ENCODE results near the gene CSF1R.

CSF1R gene

DNA sequence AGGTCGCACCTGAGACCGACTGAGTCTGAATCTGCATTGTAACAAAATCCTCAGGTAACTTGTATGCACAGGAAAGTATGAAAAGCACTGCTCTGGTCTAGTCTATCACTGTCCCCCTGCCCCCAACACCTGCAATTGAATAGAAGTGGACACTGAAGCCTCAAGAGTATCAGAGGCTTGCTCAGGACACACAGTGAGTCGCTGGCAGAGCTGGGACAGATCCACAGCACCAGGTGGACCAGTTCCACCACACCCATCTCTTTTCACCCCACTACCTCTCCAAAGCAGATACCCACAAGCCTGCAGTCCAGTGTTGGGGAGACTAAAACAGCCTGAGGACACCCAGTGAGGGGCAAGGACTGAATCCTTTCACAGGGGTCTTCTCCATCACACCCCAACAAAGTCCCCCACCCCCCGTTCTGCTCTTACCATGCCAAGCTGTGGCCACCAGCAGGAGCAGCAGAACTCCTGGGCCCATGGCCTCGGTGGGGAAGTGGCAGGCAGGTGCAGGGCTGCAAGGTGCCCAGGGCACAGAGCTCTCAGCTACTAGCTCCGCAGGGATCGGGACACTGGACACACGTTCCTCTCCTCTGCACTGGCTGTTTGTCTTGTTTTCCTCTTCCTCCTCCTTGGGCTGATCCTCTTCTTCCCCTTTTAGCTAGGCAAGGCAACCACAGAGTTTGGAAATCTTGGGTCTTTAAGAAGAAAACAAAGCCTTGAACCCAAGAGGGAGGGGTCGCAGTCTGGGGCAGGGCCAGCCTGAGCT lies at the start of gene CSF1R:
Gene CSF1R, minus strand, starts transcription at position 605 of the 766 bp plus-strand sequence. Its CDS starts 127 bp downstream, at position 478.
- no peak for DNase-seq

DNA sequence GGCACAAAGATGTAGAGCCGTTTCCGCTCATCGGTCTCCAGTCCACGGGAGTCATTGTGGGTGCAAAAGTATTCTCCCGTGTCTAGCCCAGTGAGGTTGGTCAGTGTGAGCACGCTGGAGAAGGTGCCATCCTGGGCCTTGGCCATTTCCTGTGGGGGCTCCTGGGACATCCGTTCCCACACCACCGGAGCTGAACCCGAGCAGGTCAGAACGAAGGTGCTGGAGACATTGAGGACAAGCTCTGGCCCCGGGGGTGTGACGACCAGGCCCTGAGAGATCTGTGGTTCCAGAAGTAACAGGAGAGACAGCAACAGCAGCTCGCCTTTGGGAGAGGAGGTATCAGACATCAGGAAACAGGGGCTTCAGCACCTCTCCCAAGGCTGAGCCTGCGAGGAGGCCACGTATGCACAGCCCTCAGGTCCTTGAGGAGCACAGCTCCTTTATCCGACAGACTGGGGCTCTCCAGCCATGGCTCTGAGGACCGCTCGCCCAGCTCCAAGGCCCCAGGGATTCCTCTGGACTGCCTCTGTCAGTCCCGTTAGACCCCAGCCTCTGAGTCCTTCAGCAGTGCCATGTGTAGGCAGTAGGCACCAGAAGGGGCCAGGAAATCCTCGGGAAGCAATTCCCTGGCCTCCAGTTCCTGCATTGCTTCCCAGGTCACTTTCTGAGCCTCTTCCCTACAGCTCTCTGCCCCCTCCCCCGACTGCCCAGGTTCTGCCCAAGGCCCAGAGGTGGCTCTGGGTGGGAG lies 49.4 kb upstream of the CSF1R start:
- DNase-seq = no peak

DNA sequence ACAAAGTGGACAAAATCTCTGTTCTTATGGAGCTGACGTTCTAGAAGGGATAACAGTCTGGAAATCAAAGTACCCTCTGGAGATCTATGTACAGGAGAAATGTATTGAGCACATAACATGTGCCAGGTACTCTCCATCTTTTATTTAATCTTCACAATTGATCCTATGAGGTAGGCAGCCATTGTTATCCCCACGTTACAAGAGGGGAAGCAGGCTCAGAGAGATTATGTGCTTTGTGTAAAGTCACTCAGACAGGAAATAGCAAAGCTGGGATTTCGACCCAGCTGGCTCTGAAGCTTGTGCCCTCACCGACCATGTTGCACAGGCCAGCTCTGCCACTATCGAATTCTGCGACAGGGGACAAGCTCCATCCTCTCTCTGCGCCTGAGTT lies 47.8 kb upstream of the CSF1R start:
- no peak for DNase-seq

DNA sequence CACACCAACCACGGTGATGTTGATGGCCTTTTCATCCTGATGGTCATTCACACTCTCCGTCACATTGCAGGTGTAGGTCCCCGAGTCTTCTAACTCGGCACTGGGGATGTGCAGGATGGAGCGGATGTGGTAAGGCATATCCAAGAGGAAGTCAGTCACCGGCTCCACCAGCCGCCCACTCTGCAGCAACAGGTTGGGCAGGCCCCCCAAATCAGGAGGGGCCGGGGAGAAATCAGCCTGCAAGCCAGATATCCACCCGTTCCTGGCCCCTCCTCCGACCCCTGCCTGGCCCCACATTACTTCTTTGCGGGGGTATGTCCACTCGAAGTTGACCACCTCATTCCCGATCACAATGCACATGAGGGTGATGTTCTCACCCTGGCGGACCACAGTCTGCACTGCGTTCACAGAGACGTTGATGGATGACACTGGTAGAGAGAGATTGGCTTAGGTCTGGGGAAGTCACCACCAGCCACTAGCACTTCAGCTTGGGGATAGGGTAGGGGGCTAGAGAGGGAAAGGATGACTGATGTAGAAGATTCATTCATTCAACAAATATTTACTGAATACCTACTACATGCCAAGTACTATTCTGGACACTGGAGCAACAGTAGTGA lies 47.3 kb upstream of the CSF1R start:
- DNase-seq = no peak

DNA sequence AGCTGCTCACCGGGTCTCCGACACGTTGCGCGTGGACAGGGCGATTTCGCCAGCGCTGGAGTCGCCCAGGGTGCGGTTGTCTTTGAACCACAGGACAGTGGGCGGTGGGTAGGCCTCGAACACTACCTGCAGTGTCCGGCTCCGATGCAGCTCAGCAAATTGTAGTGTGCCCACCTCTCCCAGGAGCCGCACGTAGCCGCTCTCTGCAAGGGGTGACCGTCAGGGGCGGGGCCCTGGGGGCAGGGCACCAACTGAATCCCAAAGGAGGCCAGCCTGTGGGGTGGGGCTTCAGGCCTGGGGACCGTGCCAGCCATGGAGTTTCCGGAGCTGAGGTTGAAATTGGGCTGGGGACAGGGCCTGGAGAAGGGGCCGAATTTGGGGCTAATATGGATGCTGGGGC lies 46.4 kb upstream of the CSF1R start:
- DNase-seq = no peak

DNA sequence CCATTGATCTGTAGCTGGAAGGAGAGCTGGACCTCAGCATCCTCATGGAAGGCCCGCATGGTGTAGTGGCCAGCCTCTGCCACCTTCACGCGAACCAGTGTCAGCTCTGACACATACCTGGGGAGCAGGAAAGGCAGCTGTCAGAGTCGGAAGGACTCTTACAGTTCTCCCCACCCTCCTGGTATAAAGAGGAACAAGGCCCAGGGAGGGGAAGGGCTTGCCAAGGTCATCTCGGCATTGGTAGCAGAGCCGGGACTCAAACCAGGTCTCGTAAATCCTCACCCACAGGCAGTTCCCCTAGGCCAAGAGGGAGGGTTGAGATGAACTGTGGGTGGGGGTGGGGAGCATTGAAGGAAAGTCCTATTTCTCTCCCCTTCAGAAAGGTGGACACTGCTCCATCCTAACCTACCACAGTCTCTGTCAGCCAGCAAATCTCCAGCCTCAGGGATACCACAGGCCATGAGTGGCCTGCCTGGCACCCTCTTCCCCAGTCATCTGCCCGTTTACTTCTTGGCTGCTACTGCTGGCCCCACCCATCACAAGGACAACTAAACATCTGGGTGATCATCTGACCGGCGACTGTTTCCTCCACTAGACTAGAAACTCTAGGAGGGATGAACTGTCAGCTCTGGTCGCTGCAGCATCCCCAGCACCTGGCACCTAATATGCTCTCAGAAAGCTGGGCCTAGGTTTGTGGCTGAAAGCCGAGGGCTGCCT lies 45.8 kb upstream of the CSF1R start:
- DNase-seq = no peak

DNA sequence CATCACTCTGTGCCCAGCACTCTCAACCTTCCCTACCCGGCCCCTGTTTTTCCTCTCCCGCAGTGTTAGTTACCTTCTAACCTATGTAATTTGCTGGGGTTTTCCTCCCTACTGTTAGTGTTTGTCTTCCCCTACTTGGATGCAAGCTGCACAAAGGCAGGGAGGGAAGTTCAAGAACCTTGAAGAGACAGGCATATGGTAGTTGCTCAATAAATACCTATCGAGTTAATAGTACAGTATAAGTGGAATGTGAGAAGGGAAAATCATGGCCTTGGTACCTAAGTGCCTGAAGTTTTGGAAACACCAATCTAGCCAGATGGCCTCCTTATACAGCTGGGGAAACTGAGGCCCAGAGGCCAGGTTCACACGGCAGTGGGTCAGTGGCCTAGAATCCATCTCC lies 45.1 kb upstream of the CSF1R start:
- no peak for DNase-seq

DNA sequence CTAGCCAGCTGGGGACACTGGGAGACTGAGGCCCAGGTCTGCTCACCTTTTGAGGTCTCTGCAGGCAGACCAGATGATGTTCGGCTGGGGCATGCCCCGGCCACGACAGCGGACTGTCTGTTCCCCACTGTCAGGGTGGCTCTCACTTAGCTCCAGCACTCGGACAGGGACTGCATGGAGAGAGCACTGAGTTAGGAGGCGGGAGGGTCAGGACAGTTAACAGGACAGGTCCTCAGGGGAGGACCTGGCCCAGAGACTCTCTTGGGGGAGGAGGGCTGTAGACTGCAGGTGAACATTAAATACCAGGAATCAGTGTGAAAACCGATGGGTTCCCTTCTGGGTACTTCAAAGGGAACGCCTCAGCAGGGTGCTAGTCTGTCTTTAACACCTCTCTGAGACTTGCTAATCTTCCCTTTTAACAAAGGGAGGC lies 44.2 kb upstream of the CSF1R start:
- DNase-seq = no peak

DNA sequence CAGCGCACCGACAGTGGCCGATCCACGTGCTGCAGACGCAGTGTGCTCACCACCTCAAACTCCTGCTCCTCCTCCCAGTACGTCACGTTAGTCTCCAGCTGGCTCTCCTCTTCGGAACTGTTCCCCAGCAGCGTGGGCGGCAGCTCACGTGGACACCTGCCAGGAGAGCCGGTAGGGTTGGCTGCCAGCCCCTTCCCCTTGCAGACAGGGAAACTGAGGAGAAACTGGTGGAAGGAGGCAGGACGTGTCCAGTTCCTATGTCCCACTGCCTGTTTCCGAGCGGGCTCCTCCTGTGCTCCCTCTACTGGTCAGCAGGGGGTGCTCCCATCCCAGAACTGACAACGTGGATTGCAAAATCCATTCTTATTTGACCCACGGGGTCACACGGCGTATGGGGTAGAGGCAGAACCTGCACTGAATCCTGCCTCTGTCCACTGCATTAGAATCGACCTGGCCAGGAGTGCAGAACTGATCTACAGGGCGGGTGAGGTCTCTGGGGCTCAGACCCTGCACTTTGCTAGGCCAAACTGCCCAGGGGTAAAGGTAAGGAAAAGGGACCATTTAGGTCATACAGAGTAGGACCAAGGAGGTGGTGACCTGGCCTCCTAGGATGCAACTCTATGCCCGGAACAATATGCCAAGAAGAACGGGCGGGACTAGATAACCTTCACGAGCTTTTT lies 43.6 kb upstream of the CSF1R start:
- DNase-seq = no peak

DNA sequence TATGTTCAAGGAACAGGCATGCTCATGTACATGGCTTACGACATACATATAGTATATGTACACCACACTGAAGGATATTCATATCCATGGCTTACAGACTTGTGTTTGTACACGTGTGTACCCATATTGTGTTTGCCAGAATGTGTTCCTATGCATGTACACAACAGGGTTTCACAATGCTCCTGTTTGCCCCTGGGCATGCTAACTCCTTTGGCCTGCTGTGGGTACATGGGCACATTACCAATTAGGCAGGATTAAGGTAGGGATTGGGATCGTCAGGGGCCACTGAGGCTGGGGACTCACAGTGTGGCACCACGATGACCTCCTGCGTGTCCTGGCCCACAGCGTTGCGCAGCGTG lies 43.1 kb upstream of the CSF1R start:
- DNase-seq = no peak

DNA sequence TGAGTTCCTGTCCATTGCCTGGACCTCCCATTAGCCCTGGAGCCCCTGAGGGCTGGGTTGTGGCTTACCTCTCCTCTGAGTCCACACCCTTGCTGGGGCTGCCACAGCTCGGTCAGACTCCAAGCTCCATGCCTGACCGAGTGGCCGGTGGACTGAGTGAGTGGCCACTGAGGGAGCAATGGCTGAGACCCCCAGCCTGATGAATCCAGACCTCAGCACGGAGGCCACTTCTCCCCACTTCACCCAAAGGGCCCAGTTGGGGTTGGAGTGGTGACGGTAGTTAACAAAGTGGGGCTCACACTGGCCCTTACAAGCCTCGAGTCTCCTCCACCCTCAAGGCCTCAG lies 40.5 kb upstream of the CSF1R start:
- no peak for DNase-seq

DNA sequence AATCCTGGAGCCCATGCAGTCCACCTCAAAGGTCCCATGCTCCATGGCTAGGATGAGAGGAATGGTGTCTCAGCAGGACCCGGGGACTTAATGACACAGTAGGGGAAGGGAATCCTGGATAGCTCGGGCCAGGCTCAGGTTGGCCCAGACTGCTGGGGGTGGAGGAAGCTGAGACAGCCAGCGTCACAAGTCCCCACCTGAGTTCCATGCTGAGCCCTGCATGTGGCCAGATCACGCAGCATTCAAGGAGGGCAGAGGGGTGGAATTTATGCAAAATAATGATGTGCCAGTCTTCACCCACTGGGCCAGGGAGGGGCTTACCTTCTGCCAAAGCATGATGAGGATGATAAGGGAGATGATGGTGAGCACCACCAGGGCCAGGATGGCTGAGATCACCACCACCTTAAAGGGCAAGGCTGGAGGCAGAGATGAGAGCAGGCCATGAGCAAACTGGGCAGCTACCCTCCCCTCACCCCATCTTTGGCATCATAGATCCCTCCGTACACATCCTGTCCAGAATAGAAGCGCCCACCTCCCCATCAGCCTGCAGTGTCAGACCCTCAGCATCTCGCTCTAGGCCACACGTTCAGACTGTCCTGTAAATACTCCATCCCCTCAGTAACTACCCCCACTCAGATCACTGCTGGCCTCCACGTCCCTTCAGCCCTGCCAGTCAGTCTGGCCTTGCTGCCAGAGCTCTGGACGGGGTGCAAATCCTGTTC lies 40.0 kb upstream of the CSF1R start:
- DNase-seq = no peak

DNA sequence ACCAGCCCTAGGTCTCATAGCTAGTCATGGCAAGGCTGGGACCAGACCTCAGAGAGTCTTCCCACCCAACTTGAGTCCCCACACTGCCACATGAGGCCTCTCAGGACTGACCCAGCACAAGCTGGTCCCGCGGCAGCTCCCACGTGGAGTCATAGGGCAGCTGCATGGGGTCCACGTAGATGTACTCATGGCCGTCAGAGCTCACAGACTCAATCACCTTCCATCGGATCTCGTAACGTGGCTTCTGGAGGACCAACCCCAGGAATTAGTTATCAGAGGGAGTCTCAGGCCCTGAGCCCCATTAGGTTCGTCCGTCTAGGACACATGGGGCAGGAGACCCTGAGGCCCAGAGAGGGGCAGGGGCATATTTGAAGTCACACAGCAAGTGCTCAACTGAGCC lies 39.0 kb upstream of the CSF1R start:
- no peak for DNase-seq

DNA sequence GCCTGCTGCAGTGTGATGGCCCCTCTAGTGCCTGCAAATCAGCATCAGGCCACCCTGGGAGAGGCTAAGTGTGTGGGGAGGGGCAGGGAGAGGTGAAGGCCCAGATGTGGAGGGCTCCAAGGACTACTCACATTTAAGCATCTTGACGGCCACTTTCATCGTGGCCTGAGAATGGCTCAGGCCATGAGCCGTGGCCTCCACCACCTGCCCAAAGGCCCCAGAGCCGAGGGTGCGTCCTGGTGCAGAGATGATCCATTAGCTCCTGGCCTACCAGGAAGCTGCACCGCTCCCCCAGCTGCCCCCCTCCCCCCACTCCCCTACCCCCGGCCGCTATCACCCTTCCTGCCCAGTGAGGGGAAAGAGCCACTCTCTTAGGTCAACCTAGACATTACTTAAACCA lies 38.2 kb upstream of the CSF1R start:
- DNase-seq = no peak

DNA sequence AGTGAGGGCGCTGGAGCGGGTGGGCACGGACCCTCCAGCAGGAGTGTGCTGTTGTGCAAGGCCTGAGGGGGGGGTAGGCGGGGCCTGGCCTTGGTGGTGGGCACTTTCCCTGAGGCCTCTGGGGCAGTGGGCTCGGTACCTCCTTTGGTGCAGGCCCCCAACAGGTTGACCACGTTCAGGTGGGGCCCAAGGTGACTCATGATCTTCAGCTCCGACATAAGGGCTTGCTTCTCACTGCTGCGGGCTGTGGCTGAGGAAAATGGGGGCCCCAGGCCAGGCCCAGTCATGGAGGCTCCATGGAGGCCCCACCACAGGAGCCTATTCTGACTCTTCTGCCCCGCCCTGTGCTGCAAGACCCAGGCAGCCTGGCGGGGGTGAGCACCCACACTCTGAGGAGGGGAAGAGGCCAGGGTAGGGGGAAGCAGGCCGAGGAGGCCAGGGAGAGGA lies 37.8 kb upstream of the CSF1R start:
- no peak for DNase-seq

DNA sequence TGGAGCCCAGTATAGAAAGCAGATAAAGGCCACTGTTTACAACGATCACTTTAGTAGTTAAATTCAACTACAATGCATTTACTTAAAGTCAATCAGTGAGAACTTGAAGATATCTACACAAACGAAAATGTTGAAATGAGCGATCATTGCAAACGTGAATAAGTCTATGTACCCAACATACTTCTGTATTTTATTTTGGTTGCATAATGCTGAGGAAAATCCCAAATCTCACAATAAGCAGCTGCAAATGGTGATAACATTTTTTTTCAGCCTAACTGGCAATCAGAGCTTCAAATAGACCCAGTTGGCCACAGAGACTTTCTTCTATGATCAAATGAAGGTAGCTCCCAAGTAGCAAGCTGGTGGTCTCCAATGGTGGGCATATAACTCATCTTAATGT lies 37.2 kb upstream of the CSF1R start:
- DNase-seq = no peak

DNA sequence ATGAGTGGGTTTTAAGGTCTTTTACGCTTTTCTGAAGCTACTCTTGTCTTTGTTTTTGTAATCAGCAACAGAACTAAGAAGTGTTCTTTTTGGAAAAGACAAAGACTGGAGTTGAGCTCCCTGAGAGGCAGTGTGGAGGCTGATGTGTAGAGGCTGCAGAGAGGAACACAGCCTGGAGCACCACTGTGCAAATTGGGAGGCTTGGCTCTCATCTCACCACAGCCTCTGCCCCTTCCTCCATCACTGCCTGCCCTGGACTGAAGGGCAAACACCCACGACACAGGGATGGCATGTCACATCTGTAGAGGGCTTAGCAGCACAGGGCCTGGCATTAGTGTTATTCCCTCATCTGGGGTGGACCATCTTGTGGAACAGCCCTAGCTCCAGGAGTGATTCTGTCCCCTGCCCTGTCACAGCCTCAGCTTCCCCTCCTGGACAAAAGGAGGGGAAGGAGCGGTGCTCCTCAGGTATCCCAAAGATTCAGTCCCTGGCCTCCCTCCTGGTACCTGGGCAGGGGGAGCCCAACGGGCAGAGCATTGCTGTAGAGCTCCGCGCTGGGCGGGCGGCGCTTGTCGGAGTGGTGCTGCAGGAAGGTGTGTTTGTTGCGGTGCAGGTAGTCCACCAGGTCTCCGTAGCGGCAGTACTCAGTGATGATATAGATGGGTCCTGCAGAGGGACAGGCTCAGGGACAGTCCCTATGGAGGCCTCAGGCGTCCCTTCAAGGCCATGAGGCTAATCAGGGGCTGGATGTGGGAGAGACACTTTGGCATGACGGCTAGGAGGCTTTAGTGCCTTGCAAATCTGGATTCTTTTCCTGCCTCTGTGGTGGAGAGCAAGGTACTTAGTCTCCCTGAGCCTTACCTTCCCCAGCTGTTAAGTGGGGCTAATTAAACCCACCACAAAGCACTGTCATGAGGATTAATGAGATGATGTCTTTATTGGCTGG lies 36.5 kb upstream of the CSF1R start:
- no peak for DNase-seq

DNA sequence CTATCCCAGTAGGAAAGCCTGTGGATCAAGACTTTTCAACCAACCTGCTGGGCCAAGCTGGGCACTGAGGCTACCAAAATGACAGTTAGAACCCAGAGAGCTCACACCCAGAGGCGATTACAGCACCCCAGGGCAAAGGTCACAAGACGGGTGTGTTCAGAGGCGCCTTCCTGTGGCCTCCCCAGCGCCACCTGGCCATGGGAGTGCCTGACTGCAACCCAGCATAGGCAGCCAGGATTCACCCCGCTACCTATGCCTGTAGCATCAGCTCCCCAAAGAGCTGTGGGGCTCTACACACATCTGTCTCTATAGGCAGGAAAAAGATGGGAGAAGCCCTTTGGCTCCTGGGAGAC lies 35.8 kb upstream of the CSF1R start:
- no peak for DNase-seq

DNA sequence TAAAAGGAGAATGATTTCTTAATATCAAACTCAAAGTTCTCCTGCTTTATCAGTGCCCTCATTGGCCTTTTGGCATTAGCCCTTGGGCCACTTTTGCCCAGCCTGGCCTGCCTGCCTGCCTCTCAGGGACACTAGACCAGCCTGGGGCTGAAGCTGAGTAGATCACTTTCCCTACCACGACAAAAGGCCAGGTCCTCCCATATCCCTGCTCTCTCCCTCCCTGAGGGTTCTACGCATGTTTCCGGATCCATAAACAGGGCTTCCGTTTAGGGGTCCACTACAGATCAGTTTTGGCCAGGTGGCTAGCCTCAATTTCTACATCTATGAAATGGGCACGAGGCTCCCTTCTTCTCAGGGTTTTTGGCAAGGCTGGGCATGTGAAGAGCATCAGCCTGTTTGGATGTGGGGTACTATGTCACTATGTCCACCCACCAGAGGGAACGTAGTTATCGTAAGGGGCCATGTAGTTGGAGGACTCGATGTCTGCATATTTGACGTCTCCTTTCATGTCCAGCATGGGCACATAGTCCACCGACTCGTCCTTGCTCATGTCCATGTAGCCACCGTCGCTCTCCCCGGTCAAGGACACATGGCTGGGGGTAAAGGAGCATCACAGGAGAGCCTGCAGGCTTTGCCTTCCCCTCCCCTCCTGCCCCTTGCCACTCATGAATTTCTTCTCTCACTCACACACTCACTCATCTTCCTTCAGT lies 35.2 kb upstream of the CSF1R start:
- no peak for DNase-seq

DNA sequence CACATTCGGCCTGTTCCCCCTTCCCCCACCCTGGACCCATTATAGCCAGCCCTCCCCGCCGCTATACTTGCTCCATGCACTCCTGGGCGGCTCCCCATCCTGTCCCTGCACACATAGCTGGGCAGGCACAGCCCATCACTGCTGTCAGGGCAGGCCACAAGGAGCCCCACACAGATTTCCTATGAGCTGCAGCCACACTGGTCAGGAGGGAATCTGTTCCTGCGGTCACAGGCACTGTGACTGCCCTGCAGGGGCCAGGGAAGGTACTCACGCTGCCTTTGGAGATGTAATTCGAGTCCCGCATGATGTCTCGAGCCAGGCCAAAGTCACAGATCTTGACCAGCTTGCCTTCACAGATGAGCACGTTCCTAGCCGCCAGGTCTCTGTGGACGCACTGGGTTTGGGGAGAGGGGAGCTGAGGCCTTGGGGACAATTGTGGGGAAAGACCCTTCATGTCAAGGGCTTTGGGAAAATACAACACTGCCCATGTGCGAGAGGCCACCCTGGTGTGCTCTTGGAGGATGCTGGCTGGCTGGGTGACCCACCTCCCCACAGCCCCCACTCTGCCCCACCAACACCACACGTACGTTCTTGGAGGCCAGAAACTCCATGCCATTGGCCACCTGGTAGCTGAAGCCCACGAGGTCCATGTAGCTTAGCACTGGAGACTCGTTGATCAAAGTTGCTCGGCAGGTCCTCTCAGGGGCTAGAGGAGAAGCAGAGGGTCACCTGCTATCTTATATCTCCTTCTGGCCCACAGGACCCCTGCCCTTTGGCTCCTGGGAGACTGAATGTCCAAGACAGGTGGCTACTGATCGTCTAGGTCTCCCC lies 34.5 kb upstream of the CSF1R start:
- DNase-seq = no peak
